Measurements from ENCODE around the gene TENM3.
A peak's percentile ranks its signal among the peaks of the same experiment; 100 is the strongest.

The TENM3 gene

GRCh38 chr4:182738283-182739047 lies 495.3 kb downstream of the TENM3 start:
- DNase-seq (ENCODE audit: low spot score) (no peak), ATAC-seq (ENCODE audit: low read depth) (peak; percentile 74; the same call in 2 of the 3 replicates)
- Histone ChIP-seq H3K36me3 (ENCODE audit: low read depth) (no peaks in the 10 kb centered on the region; the same call in 1 of the 2 replicates), H3K27ac (ENCODE audit: poor library complexity, severe bottlenecking) (no peak overlapping the region), H3K27me3 (ENCODE audit: insufficient read depth, poor library complexity, severe bottlenecking) (no peaks in the 10 kb centered on the region), H3K9me3 (ENCODE audit: severe bottlenecking) (no peaks in the 10 kb centered on the region), H3K4me3 (ENCODE audit: severe bottlenecking) (no peak overlapping the region), H3K4me1 (ENCODE audit: insufficient read depth, poor library complexity, severe bottlenecking) (peaks cover 20% of the 10 kb centered on the region)
- no peak for TF ChIP-seq CTCF (IDR thresholded peaks at IDR 0.05; ENCODE audit: poor library complexity, severe bottlenecking)

GRCh38 chr4:182740256-182740655 lies 497.1 kb downstream of the TENM3 start:
- no peak for DNase-seq (ENCODE audit: low spot score)
- no peak for ATAC-seq (ENCODE audit: low read depth)
- peaks cover 27% of the 10 kb centered on the region for H3K4me1 ChIP-seq (ENCODE audit: insufficient read depth, poor library complexity, severe bottlenecking)

GRCh38 chr4:182741054-182741453 lies 497.9 kb downstream of the TENM3 start:
- H3K27ac ChIP-seq (ENCODE audit: poor library complexity, severe bottlenecking), result no peak overlapping the region
- ATAC-seq (ENCODE audit: low read depth) (no peak), DNase-seq (ENCODE audit: low spot score) (no peak)
- no peaks in the 10 kb centered on the region for H3K9me3 ChIP-seq (ENCODE audit: severe bottlenecking)
- H3K27me3 ChIP-seq (ENCODE audit: insufficient read depth, poor library complexity, severe bottlenecking), result no peaks in the 10 kb centered on the region
- no peak overlapping the region for H3K4me3 ChIP-seq (ENCODE audit: severe bottlenecking)
- TF ChIP-seq CTCF (IDR thresholded peaks at IDR 0.05; ENCODE audit: poor library complexity, severe bottlenecking), result no peak
- H3K36me3 ChIP-seq (ENCODE audit: low read depth), result no peaks in the 10 kb centered on the region; the same call in 1 of the 2 replicates
- H3K4me1 ChIP-seq (ENCODE audit: insufficient read depth, poor library complexity, severe bottlenecking), result peaks cover 25% of the 10 kb centered on the region

More at GRCh38 chr4:182740256-182740655, 497.1 kb downstream of the TENM3 start:
- Histone ChIP-seq H3K27ac (ENCODE audit: poor library complexity, severe bottlenecking) (no peak overlapping the region), H3K27me3 (ENCODE audit: insufficient read depth, poor library complexity, severe bottlenecking) (no peaks in the 10 kb centered on the region), H3K4me3 (ENCODE audit: severe bottlenecking) (no peak overlapping the region), H3K9me3 (ENCODE audit: severe bottlenecking) (no peaks in the 10 kb centered on the region), H3K36me3 (ENCODE audit: low read depth) (no peaks in the 10 kb centered on the region; the same call in 1 of the 2 replicates)
- no peak for TF ChIP-seq CTCF (IDR thresholded peaks at IDR 0.05; ENCODE audit: poor library complexity, severe bottlenecking)

GRCh38 chr4:182741914-182742313 lies 498.7 kb downstream of the TENM3 start:
- no peaks in the 10 kb centered on the region for H3K27me3 ChIP-seq (ENCODE audit: insufficient read depth, poor library complexity, severe bottlenecking)
- no peak for TF ChIP-seq CTCF (IDR thresholded peaks at IDR 0.05; ENCODE audit: poor library complexity, severe bottlenecking)
- no peaks in the 10 kb centered on the region; the same call in 1 of the 2 replicates for H3K36me3 ChIP-seq (ENCODE audit: low read depth)
- no peak overlapping the region for H3K4me3 ChIP-seq (ENCODE audit: severe bottlenecking)
- H3K9me3 ChIP-seq (ENCODE audit: severe bottlenecking), result no peaks in the 10 kb centered on the region
- no peak overlapping the region for H3K27ac ChIP-seq (ENCODE audit: poor library complexity, severe bottlenecking)
- DNase-seq (ENCODE audit: low spot score) (no peak), ATAC-seq (ENCODE audit: low read depth) (no peak)
- peaks cover 18% of the 10 kb centered on the region for H3K4me1 ChIP-seq (ENCODE audit: insufficient read depth, poor library complexity, severe bottlenecking)

GRCh38 chr4:182743815-182744214 lies 500.6 kb downstream of the TENM3 start:
- Histone ChIP-seq H3K27ac (ENCODE audit: poor library complexity, severe bottlenecking) (no peak overlapping the region), H3K4me1 (ENCODE audit: insufficient read depth, poor library complexity, severe bottlenecking) (peaks cover 9% of the 10 kb centered on the region), H3K36me3 (ENCODE audit: low read depth) (no peaks in the 10 kb centered on the region), H3K27me3 (ENCODE audit: insufficient read depth, poor library complexity, severe bottlenecking) (no peaks in the 10 kb centered on the region), H3K9me3 (ENCODE audit: severe bottlenecking) (no peaks in the 10 kb centered on the region), H3K4me3 (ENCODE audit: severe bottlenecking) (no peak overlapping the region)
- no peak for TF ChIP-seq CTCF (IDR thresholded peaks at IDR 0.05; ENCODE audit: poor library complexity, severe bottlenecking)
- no peak for ATAC-seq (ENCODE audit: low read depth)
- DNase-seq (ENCODE audit: low spot score), result no peak

All from RWPE2 (cell line).